ENCODE measurements around the gene DNAJB11.
"Not testable (repeated sequence)": the region's sequence is repeated elsewhere in the genome, so short reads cannot be mapped to it uniquely, and the experiment has no call there.

Gene DNAJB11

DNA sequence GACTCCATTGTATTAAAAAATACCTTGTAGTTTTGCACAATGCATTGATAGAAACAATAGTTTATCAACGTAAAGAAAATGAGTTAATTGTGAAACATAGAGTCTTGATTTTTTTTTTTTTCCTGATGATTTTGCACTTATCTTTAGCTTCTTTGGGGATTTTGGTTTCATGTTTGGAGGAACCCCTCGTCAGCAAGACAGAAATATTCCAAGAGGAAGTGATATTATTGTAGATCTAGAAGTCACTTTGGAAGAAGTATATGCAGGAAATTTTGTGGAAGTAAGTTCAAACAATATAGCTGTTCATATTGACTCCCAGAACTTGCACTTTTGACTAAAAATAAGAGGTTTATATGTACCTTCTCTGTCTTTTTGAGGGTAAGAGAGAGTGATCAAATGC lies 7.0 kb downstream of the DNAJB11 start:
- DNase-seq (ENCODE audit: low spot score): no peak
- no peak for TF ChIP-seq CTCF (IDR thresholded peaks at IDR 0.05; ENCODE audit: extremely low read depth, missing control alignments)

DNA sequence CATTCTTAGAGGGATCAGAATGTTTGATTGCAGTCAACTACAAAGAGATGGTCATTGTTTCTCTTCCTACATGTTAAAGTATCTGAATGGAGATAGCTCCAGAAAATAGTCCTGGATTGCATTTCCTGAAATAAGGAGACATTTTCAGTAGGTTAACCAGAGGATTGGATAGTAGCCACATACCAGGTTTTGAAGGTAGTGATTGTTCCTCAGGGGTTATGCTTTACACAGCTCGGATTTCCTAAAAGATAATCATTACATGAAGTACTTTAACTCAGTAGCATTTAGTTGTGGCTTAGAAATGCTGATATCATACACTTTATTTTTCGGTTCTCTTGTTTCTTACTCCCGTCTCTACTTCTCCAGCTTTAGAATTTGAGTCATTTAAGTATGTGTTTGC lies 10.3 kb downstream of the DNAJB11 start:
- TF ChIP-seq CTCF (IDR thresholded peaks at IDR 0.05; ENCODE audit: extremely low read depth, missing control alignments): no peak
- no peak for DNase-seq (ENCODE audit: low spot score)

DNA sequence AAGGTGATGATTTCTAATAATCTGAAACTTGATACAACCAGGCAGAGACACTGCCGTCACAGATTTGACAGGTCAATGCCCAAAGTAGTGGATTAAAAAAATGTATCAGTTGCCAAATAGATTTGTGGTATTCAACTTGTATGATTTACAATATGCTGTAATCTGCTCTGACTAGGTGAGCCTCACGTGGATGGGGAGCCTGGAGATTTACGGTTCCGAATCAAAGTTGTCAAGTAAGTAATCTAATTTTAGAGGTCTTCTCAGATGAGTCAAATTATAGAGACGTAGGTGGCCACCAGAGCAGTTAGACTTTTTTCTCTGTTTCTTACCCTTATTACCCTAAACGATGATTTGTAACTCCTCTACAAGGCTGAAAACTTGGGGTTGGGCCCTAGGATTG lies 12.0 kb downstream of the DNAJB11 start:
- DNase-seq (ENCODE audit: low spot score): no peak
- no peak for TF ChIP-seq CTCF (IDR thresholded peaks at IDR 0.05; ENCODE audit: extremely low read depth, missing control alignments)

GRCh38 chr3:186583831-186584230 lies 13.3 kb downstream of the DNAJB11 start:
- no peak for DNase-seq (ENCODE audit: low spot score)

GRCh38 chr3:186586245-186586644 lies 15.7 kb downstream of the DNAJB11 start:
- DNase-seq (ENCODE audit: low spot score): not testable (repeated sequence)

More at GRCh38 chr3:186583831-186584230, 13.3 kb downstream of the DNAJB11 start:
- TF ChIP-seq CTCF (IDR thresholded peaks at IDR 0.05; ENCODE audit: extremely low read depth, missing control alignments): no peak

GRCh38 chr3:186587183-186587582 lies 16.7 kb downstream of the DNAJB11 start:
- no peak for TF ChIP-seq CTCF (IDR thresholded peaks at IDR 0.05; ENCODE audit: extremely low read depth, missing control alignments)
- no peak for DNase-seq (ENCODE audit: low spot score)

DNA sequence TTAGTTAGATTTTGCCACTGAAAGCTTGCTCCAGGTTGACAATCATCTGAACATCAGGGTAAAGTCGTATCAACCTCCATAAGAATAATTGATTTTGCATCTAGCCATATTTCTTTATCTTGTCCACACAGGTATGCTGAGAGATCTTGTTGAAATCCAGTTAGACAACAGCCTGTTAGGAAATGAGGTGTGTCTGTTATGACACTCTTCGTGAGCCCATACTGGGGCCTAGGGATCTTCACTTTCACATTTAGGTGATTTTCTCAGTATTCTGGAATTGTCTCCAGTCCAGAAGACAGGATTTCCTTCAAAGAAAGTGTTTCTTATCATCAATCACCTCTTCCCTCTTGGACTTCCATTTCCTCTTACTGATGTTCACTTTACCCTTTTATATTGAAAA lies 18.1 kb downstream of the DNAJB11 start:
- no peak for DNase-seq (ENCODE audit: low spot score)
- no peak for TF ChIP-seq CTCF (IDR thresholded peaks at IDR 0.05; ENCODE audit: extremely low read depth, missing control alignments)

- TF ChIP-seq CTCF (IDR thresholded peaks at IDR 0.05; ENCODE audit: extremely low read depth, missing control alignments): peak; percentile 9
- no peak for DNase-seq (ENCODE audit: low spot score)
Observed at GRCh38 chr3:186589121-186589520, 18.6 kb downstream of the DNAJB11 start.

All from GM20000 (cell line).